GM18861 (cell line): ENCODE data around the gene GIN1.

Experiments used
- ATAC-seq: cut with Tn5 transposase; IDR thresholded peaks from one replicate; pipeline ENCODE4 v1.9.1; 2021; ENCODE audit not compliant: unreplicated experiment

Gene GIN1

DNA sequence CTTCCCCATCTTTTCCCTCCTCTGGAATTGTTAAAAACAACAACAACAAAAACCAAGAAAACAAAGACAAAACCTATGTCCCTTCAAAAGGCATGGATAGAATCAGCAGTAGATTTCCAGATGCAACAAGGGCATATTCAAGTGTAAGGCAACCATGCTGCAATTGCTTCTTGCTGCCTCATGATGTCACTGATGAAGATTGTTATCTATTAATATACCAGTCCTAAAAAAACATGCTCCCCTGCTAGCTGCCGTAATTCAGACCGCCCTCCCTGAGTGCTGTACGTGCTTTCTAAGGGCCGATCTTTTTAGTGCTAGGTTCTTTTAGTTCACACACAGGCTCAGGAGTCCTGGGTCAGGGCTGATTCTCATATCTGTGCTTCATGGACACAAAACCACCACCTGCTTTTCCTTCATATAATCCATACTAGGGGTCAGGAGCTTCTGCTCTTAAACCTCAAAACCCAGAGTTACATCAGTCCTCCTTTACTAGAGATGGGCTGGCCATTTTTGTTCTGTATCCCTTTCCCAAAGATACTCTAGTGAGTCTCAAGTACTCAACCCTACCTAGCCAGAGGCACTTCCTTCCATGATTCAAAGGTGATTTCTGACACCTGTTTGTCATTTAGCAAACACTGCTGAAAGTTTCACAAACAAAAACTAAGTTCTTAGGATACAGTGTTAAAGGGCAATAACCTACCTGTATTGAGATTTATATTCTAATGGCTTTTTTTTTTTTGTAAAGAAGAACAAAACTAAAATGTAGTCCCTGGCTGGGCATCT is 82.1 kb downstream of the GIN1 start:
- no peak for ATAC-seq

GRCh38 chr5:103036601-103037000 is 83.3 kb downstream of the GIN1 start:
- ATAC-seq: no peak
